ENCODE data around the gene ADGRL1. TPM values are rescaled to one million over a fixed set of nuclear protein-coding genes. Genes with fewer than 3 reads are reported as not detected.
A peak's percentile ranks its signal among the peaks of the same experiment; 100 is the strongest.

The ADGRL1 gene
- total and polyA plus RNA-seq, 10 donors, result 1.8 to 21.1 (median 12.4) TPM

DNA sequence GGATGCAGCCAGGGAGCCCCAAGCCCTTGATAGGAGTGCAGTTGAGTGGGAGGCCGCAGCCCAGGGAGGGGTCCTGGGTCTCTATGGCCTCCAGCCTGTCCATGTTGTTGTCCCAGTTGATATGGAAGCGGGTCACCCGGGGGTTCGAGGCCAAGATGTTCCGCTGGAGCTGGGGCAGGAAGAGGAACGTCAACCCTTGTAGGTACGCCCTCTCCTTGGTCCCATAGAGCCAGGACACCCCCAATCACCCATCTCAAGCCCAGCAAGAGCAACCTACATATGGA is 85.5 kb downstream of the ADGRL1 start:
- TF ChIP-seq POLR2AphosphoS5 (IDR thresholded peaks at IDR 0.05) (no peak), POLR2A (IDR thresholded peaks at IDR 0.05) (no peak)
- TF ChIP-seq, protein P1, sequence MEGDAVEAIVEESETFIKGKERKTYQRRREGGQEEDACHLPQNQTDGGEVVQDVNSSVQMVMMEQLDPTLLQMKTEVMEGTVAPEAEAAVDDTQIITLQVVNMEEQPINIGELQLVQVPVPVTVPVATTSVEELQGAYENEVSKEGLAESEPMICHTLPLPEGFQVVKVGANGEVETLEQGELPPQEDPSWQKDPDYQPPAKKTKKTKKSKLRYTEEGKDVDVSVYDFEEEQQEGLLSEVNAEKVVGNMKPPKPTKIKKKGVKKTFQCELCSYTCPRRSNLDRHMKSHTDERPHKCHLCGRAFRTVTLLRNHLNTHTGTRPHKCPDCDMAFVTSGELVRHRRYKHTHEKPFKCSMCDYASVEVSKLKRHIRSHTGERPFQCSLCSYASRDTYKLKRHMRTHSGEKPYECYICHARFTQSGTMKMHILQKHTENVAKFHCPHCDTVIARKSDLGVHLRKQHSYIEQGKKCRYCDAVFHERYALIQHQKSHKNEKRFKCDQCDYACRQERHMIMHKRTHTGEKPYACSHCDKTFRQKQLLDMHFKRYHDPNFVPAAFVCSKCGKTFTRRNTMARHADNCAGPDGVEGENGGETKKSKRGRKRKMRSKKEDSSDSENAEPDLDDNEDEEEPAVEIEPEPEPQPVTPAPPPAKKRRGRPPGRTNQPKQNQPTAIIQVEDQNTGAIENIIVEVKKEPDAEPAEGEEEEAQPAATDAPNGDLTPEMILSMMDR (IDR thresholded peaks at IDR 0.05 in 8 of 11, conservative IDR thresholded peaks at IDR 0.05 in 3 of 11), result no peak
- no peak for DNase-seq
- 90 to 95% (median 92%) methylated on average over 7 of the region's 7 CpGs for WGBS, 5 donors
- Histone ChIP-seq H3K36me3 (peaks cover 0 to 8% (median 0%) of the 10 kb centered on the region in 6 donors), H3K27ac (peak overlapping the region in 6 of 8 donors; percentile 93 to 99 (median 98)), H3K9me3 (no peaks in the 10 kb centered on the region), H3K4me1 (peaks cover 21 to 55% (median 40%) of the 10 kb centered on the region in 6 donors), H3K4me3 (no peak overlapping the region), H3K27me3 (replicated peaks in 1 of 7) (no peaks in the 10 kb centered on the region)
- intact Hi-C loops (cut with DNase I; ENCODE audit: low total_unique reads), result no loop called here

GRCh38 chr19:14119644-14120496 is 86.1 kb downstream of the ADGRL1 start:
- WGBS, 5 donors, result 87 to 94% (median 91%) methylated on average over 4 to 7 of the region's 7 CpGs
- H3K4me3 ChIP-seq, result peak overlapping the region in 1 of 8 donors; percentile 95
- DNase-seq, result no peak
- no peak for TF ChIP-seq POLR2AphosphoS5 (IDR thresholded peaks at IDR 0.05)
- no peak for TF ChIP-seq POLR2A (IDR thresholded peaks at IDR 0.05)
- TF ChIP-seq, protein P1 (IDR thresholded peaks at IDR 0.05 in 8 of 11, conservative IDR thresholded peaks at IDR 0.05 in 3 of 11), result no peak
- H3K27me3 ChIP-seq (replicated peaks in 1 of 7), result no peaks in the 10 kb centered on the region
- H3K36me3 ChIP-seq, result peaks cover 0 to 6% (median 0%) of the 10 kb centered on the region in 6 donors
- H3K4me1 ChIP-seq, result peaks cover 25 to 60% (median 45%) of the 10 kb centered on the region in 6 donors
- no peaks in the 10 kb centered on the region for H3K9me3 ChIP-seq
- H3K27ac ChIP-seq, result peak overlapping the region; percentile 90 to 99 (median 96)
- intact Hi-C loops (cut with DNase I; ENCODE audit: low total_unique reads), result no loop called here

DNA sequence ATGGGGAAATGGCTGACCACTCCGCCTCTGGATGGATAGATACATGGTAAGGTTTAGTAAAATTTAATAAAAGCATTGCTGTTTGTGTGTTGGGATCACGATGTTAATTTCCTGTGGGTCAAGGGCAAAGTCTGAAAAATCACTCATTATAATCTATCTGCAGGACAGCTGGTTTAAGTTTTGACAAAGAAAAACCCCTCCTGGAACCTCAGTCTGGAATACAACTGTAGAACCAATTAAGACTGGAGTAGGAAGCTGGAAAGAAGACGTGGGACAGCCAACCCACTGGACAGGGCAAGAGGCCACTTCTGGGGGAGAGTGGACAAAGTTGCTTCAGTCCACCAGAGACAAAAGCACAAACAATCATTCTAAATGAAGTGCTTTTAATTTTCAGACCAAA is 86.8 kb downstream of the ADGRL1 start:
- 31 to 57% (median 52%) methylated on average over 3 of the region's 3 CpGs for WGBS, 5 donors
- peak overlapping the region; percentile 90 to 99 (median 96) for H3K27ac ChIP-seq
- intact Hi-C loops (cut with DNase I; ENCODE audit: low total_unique reads), result no loop called here

More for the DNA sequence above, 86.8 kb downstream of the ADGRL1 start:
- peak overlapping the region in 4 of 8 donors; percentile 56 to 95 (median 91) for H3K4me3 ChIP-seq
- DNase-seq, result no peak
- TF ChIP-seq, protein P1 (IDR thresholded peaks at IDR 0.05 in 8 of 11, conservative IDR thresholded peaks at IDR 0.05 in 3 of 11), result no peak
- TF ChIP-seq POLR2AphosphoS5 (IDR thresholded peaks at IDR 0.05) (no peak), POLR2A (IDR thresholded peaks at IDR 0.05) (no peak)
- H3K36me3 ChIP-seq, result no peaks in the 10 kb centered on the region
- peaks cover 25 to 68% (median 53%) of the 10 kb centered on the region in 6 donors for H3K4me1 ChIP-seq
- H3K9me3 ChIP-seq, result no peaks in the 10 kb centered on the region
- H3K27me3 ChIP-seq (replicated peaks in 1 of 7), result no peaks in the 10 kb centered on the region

Data from spleen (tissue), 11 donors.